ENCODE measurements around the gene SP4.

The SP4 gene

GRCh38 chr7:21429021-21429420 lies 1.1 kb downstream of the SP4 start:
- Histone ChIP-seq H3K4me1 (ENCODE audit: insufficient read depth, low read length, severe bottlenecking) (peaks cover 57% of the 10 kb centered on the region), H3K27me3 (ENCODE audit: insufficient read depth, low read length) (no peaks in the 10 kb centered on the region), H3K4me2 (ENCODE audit: low read length) (peak overlapping the region; percentile 78), H3K9me2 (ENCODE audit: low read depth, low read length) (no peaks in the 10 kb centered on the region), H3K79me2 (ENCODE audit: insufficient read depth, low read length) (peaks cover 22% of the 10 kb centered on the region), H3K9ac (ENCODE audit: low read length) (peak overlapping the region; percentile 60), H3K36me3 (ENCODE audit: insufficient read depth, low read length) (no peaks in the 10 kb centered on the region; the same call in 1 of the 2 replicates), H3F3A (ENCODE audit: insufficient read depth, low read length) (no peaks in the 10 kb centered on the region), H4K20me1 (ENCODE audit: insufficient read depth, low read length) (no peaks in the 10 kb centered on the region), H2AFZ (ENCODE audit: low read length) (no peak overlapping the region), H3K4me3 (ENCODE audit: low read depth, low read length, poor library complexity, severe bottlenecking) (peak overlapping the region; percentile 72), H3K27ac (ENCODE audit: low read depth, low read length, poor library complexity, severe bottlenecking) (peak overlapping the region; percentile 74), H3K9me3 (ENCODE audit: low read length) (no peaks in the 10 kb centered on the region)
- TF ChIP-seq EZH2 (IDR thresholded peaks at IDR 0.05; ENCODE audit: borderline replicate concordance, low read length) (no peak), CTCF (IDR thresholded peaks at IDR 0.05; ENCODE audit: low read length) (no peak)

GRCh38 chr7:21429786-21430574 lies 2.1 kb downstream of the SP4 start:
- peak overlapping the region; percentile 74 for H3K27ac ChIP-seq (ENCODE audit: low read depth, low read length, poor library complexity, severe bottlenecking)
- no peaks in the 10 kb centered on the region for H3F3A ChIP-seq (ENCODE audit: insufficient read depth, low read length)
- peak overlapping the region; percentile 43 for H3K4me3 ChIP-seq (ENCODE audit: low read depth, low read length, poor library complexity, severe bottlenecking)
- H2AFZ ChIP-seq (ENCODE audit: low read length), result no peak overlapping the region
- no peaks in the 10 kb centered on the region for H3K27me3 ChIP-seq (ENCODE audit: insufficient read depth, low read length)
- no peaks in the 10 kb centered on the region for H4K20me1 ChIP-seq (ENCODE audit: insufficient read depth, low read length)
- H3K9me3 ChIP-seq (ENCODE audit: low read length), result no peaks in the 10 kb centered on the region
- peak overlapping the region; percentile 78 for H3K4me2 ChIP-seq (ENCODE audit: low read length)
- no peaks in the 10 kb centered on the region for H3K9me2 ChIP-seq (ENCODE audit: low read depth, low read length)
- no peak overlapping the region; the same call in 1 of the 2 replicates for H3K9ac ChIP-seq (ENCODE audit: low read length)
- H3K36me3 ChIP-seq (ENCODE audit: insufficient read depth, low read length), result peaks cover 4% of the 10 kb centered on the region; the same call in 1 of the 2 replicates
- H3K79me2 ChIP-seq (ENCODE audit: insufficient read depth, low read length), result peaks cover 27% of the 10 kb centered on the region
- H3K4me1 ChIP-seq (ENCODE audit: insufficient read depth, low read length, severe bottlenecking), result peaks cover 57% of the 10 kb centered on the region
- TF ChIP-seq EZH2 (IDR thresholded peaks at IDR 0.05; ENCODE audit: borderline replicate concordance, low read length) (no peak), CTCF (IDR thresholded peaks at IDR 0.05; ENCODE audit: low read length) (no peak)

- peaks cover 33% of the 10 kb centered on the region for H3K79me2 ChIP-seq (ENCODE audit: insufficient read depth, low read length)
- no peaks in the 10 kb centered on the region for H3K9me3 ChIP-seq (ENCODE audit: low read length)
- no peaks in the 10 kb centered on the region for H4K20me1 ChIP-seq (ENCODE audit: insufficient read depth, low read length)
- peak overlapping the region; percentile 78 for H3K4me2 ChIP-seq (ENCODE audit: low read length)
- H3K9ac ChIP-seq (ENCODE audit: low read length), result peak overlapping the region; percentile 18
- H3K36me3 ChIP-seq (ENCODE audit: insufficient read depth, low read length), result peaks cover 6% of the 10 kb centered on the region; the same call in 1 of the 2 replicates
- H3K27me3 ChIP-seq (ENCODE audit: insufficient read depth, low read length), result no peaks in the 10 kb centered on the region
- H3K9me2 ChIP-seq (ENCODE audit: low read depth, low read length), result no peaks in the 10 kb centered on the region
- no peaks in the 10 kb centered on the region for H3F3A ChIP-seq (ENCODE audit: insufficient read depth, low read length)
- peak overlapping the region; percentile 74 for H3K27ac ChIP-seq (ENCODE audit: low read depth, low read length, poor library complexity, severe bottlenecking)
- TF ChIP-seq EZH2 (IDR thresholded peaks at IDR 0.05; ENCODE audit: borderline replicate concordance, low read length) (no peak), CTCF (IDR thresholded peaks at IDR 0.05; ENCODE audit: low read length) (no peak)
- H3K4me1 ChIP-seq (ENCODE audit: insufficient read depth, low read length, severe bottlenecking), result peaks cover 57% of the 10 kb centered on the region
- H2AFZ ChIP-seq (ENCODE audit: low read length), result no peak overlapping the region
- peak overlapping the region; percentile 43 for H3K4me3 ChIP-seq (ENCODE audit: low read depth, low read length, poor library complexity, severe bottlenecking)
These were observed 2.7 kb downstream of the SP4 start for GRCh38 chr7:21430575-21430954.

All from OCI-LY1 (cell line).